Memory B cell (primary cell): ENCODE measurements around the gene TMEM106B.
A peak's percentile ranks its signal among the peaks of the same experiment; 100 is the strongest.

ENCODE experiments used
- ATAC-seq: fragments of 150-1000 bp; cut with Tn5 transposase; 2 replicates; pipeline ENCODE4 v1.10.0; 2021; ENCODE audit warnings: low read depth, mild to moderate bottlenecking, moderate library complexity
- DNase-seq, 2 donors: peaks; one replicate each; pipeline ENCODE4 v3.0.0; 2022; ENCODE audit warnings: low spot score in 2 of 2
- H3K27ac Mint-ChIP-seq: one replicate; pipeline ENCODE4 v1.8.0; 2022; ENCODE audit warnings: mild to moderate bottlenecking, moderate library complexity, mixed read lengths
- H3K27me3 Mint-ChIP-seq: one replicate; pipeline ENCODE4 v1.8.0; 2022; ENCODE audit warnings: mixed read lengths
- H3K36me3 Mint-ChIP-seq: one replicate; pipeline ENCODE4 v1.8.0; 2022; ENCODE audit warnings: mild to moderate bottlenecking, mixed read lengths
- H3K4me1 Mint-ChIP-seq: one replicate; pipeline ENCODE4 v1.8.0; 2022; ENCODE audit warnings: mixed read lengths
- H3K4me3 Mint-ChIP-seq: one replicate; pipeline ENCODE4 v1.8.0; 2022; ENCODE audit warnings: mild to moderate bottlenecking, moderate library complexity, mixed read lengths
- H3K9me3 Mint-ChIP-seq: one replicate; pipeline ENCODE4 v1.8.0; 2022; ENCODE audit warnings: mixed read lengths

The TMEM106B gene

GRCh38 chr7:12239806-12240205 lies 28.7 kb downstream of the TMEM106B start:
- no peak overlapping the region for H3K4me3 Mint-ChIP-seq
- ATAC-seq (peak; percentile 99), DNase-seq (peak in 1 of 2 donors; percentile 8)
- peaks cover 11% of the 10 kb centered on the region for H3K36me3 Mint-ChIP-seq
- H3K27ac Mint-ChIP-seq, result peak overlapping the region; percentile 7
- peaks cover 9% of the 10 kb centered on the region for H3K4me1 Mint-ChIP-seq
- H3K9me3 Mint-ChIP-seq, result peaks cover 3% of the 10 kb centered on the region
- no peaks in the 10 kb centered on the region for H3K27me3 Mint-ChIP-seq

- H3K4me3 Mint-ChIP-seq, result no peak overlapping the region
- peaks cover 8% of the 10 kb centered on the region for H3K4me1 Mint-ChIP-seq
- H3K27ac Mint-ChIP-seq, result no peak overlapping the region
- no peaks in the 10 kb centered on the region for H3K9me3 Mint-ChIP-seq
- peaks cover 4% of the 10 kb centered on the region for H3K27me3 Mint-ChIP-seq
- DNase-seq (no peak), ATAC-seq (no peak)
- H3K36me3 Mint-ChIP-seq, result peaks cover under 1% of the 10 kb centered on the region
Observed at GRCh38 chr7:12244129-12244528, 33.0 kb downstream of the TMEM106B start.

- Mint-ChIP-seq H3K36me3 (no peaks in the 10 kb centered on the region), H3K27me3 (peaks cover 6% of the 10 kb centered on the region), H3K4me3 (no peak overlapping the region), H3K9me3 (no peaks in the 10 kb centered on the region), H3K27ac (no peak overlapping the region), H3K4me1 (peaks cover 4% of the 10 kb centered on the region)
- DNase-seq (no peak), ATAC-seq (no peak)
Observed at GRCh38 chr7:12244694-12245093, 33.6 kb downstream of the TMEM106B start.

- peaks cover 7% of the 10 kb centered on the region for H3K27me3 Mint-ChIP-seq
- DNase-seq, result no peak
- H3K27ac Mint-ChIP-seq, result no peak overlapping the region
- peaks cover 8% of the 10 kb centered on the region for H3K36me3 Mint-ChIP-seq
- H3K4me1 Mint-ChIP-seq, result no peaks in the 10 kb centered on the region
- ATAC-seq, result no peak
- peaks cover 13% of the 10 kb centered on the region for H3K9me3 Mint-ChIP-seq
- H3K4me3 Mint-ChIP-seq, result no peak overlapping the region
Observed at GRCh38 chr7:12249706-12250105, 38.6 kb downstream of the TMEM106B start.

GRCh38 chr7:12250232-12250631 lies 39.1 kb downstream of the TMEM106B start:
- H3K4me1 Mint-ChIP-seq, result no peaks in the 10 kb centered on the region
- H3K27ac Mint-ChIP-seq, result no peak overlapping the region
- peaks cover 8% of the 10 kb centered on the region for H3K36me3 Mint-ChIP-seq
- peaks cover 13% of the 10 kb centered on the region for H3K9me3 Mint-ChIP-seq
- no peak overlapping the region for H3K4me3 Mint-ChIP-seq
- DNase-seq (no peak), ATAC-seq (no peak)
- peaks cover 7% of the 10 kb centered on the region for H3K27me3 Mint-ChIP-seq

- H3K9me3 Mint-ChIP-seq, result peaks cover 13% of the 10 kb centered on the region
- H3K27me3 Mint-ChIP-seq, result no peaks in the 10 kb centered on the region
- ATAC-seq, result no peak
- H3K36me3 Mint-ChIP-seq, result peaks cover 8% of the 10 kb centered on the region
- H3K27ac Mint-ChIP-seq, result no peak overlapping the region
- H3K4me1 Mint-ChIP-seq, result no peaks in the 10 kb centered on the region
- no peak for DNase-seq
- H3K4me3 Mint-ChIP-seq, result no peak overlapping the region
Observed at GRCh38 chr7:12256090-12256489, 45.0 kb downstream of the TMEM106B start.

- Mint-ChIP-seq H3K9me3 (peaks cover 2% of the 10 kb centered on the region), H3K36me3 (no peaks in the 10 kb centered on the region), H3K27ac (no peak overlapping the region), H3K27me3 (no peaks in the 10 kb centered on the region), H3K4me3 (no peak overlapping the region), H3K4me1 (no peaks in the 10 kb centered on the region)
- peak; percentile 99 for ATAC-seq
- DNase-seq, result peak in 1 of 2 donors; percentile 46
Observed at GRCh38 chr7:12257582-12257981, 46.5 kb downstream of the TMEM106B start.

GRCh38 chr7:12258074-12258473 lies 47.0 kb downstream of the TMEM106B start:
- ATAC-seq (no peak), DNase-seq (no peak)
- H3K27me3 Mint-ChIP-seq, result no peaks in the 10 kb centered on the region

GRCh38 chr7:12267542-12267941 lies 56.4 kb downstream of the TMEM106B start:
- H3K36me3 Mint-ChIP-seq, result no peaks in the 10 kb centered on the region
- H3K27ac Mint-ChIP-seq, result no peak overlapping the region
- no peaks in the 10 kb centered on the region for H3K27me3 Mint-ChIP-seq
- H3K4me1 Mint-ChIP-seq, result no peaks in the 10 kb centered on the region
- no peaks in the 10 kb centered on the region for H3K9me3 Mint-ChIP-seq
- ATAC-seq (no peak), DNase-seq (no peak)
- H3K4me3 Mint-ChIP-seq, result no peak overlapping the region

More at GRCh38 chr7:12258074-12258473, 47.0 kb downstream of the TMEM106B start:
- H3K4me3 Mint-ChIP-seq, result no peak overlapping the region
- H3K36me3 Mint-ChIP-seq, result no peaks in the 10 kb centered on the region
- H3K27ac Mint-ChIP-seq, result no peak overlapping the region
- peaks cover 2% of the 10 kb centered on the region for H3K9me3 Mint-ChIP-seq
- no peaks in the 10 kb centered on the region for H3K4me1 Mint-ChIP-seq

- no peaks in the 10 kb centered on the region for H3K27me3 Mint-ChIP-seq
- ATAC-seq (no peak), DNase-seq (no peak)
- H3K36me3 Mint-ChIP-seq, result no peaks in the 10 kb centered on the region
- H3K27ac Mint-ChIP-seq, result no peak overlapping the region
- H3K4me1 Mint-ChIP-seq, result peaks cover under 1% of the 10 kb centered on the region
- no peak overlapping the region for H3K4me3 Mint-ChIP-seq
- H3K9me3 Mint-ChIP-seq, result no peaks in the 10 kb centered on the region
Observed at GRCh38 chr7:12269100-12269895, 58.2 kb downstream of the TMEM106B start.

GRCh38 chr7:12281038-12281437 lies 69.9 kb downstream of the TMEM106B start:
- DNase-seq (no peak), ATAC-seq (no peak)
- Mint-ChIP-seq H3K27me3 (peaks cover 6% of the 10 kb centered on the region), H3K4me1 (no peaks in the 10 kb centered on the region), H3K9me3 (peaks cover 4% of the 10 kb centered on the region), H3K27ac (no peak overlapping the region), H3K4me3 (no peak overlapping the region), H3K36me3 (peaks cover 4% of the 10 kb centered on the region)

- Mint-ChIP-seq H3K9me3 (peaks cover 6% of the 10 kb centered on the region), H3K27me3 (peaks cover 5% of the 10 kb centered on the region), H3K4me3 (no peak overlapping the region), H3K4me1 (no peaks in the 10 kb centered on the region), H3K27ac (no peak overlapping the region), H3K36me3 (peaks cover 2% of the 10 kb centered on the region)
- no peak for DNase-seq
- no peak for ATAC-seq
Observed at GRCh38 chr7:12287901-12288300, 76.8 kb downstream of the TMEM106B start.

- Mint-ChIP-seq H3K9me3 (peaks cover 6% of the 10 kb centered on the region), H3K4me1 (peaks cover 6% of the 10 kb centered on the region), H3K36me3 (peaks cover 2% of the 10 kb centered on the region), H3K27me3 (peaks cover 5% of the 10 kb centered on the region), H3K4me3 (no peak overlapping the region), H3K27ac (no peak overlapping the region)
- ATAC-seq (no peak), DNase-seq (no peak)
Observed at GRCh38 chr7:12289996-12290395, 78.9 kb downstream of the TMEM106B start.

GRCh38 chr7:12290761-12291160 lies 79.7 kb downstream of the TMEM106B start:
- ATAC-seq (no peak), DNase-seq (no peak)
- Mint-ChIP-seq H3K27ac (no peak overlapping the region), H3K4me1 (peaks cover 9% of the 10 kb centered on the region), H3K4me3 (no peak overlapping the region), H3K36me3 (peaks cover 2% of the 10 kb centered on the region), H3K27me3 (peaks cover 5% of the 10 kb centered on the region), H3K9me3 (peaks cover 6% of the 10 kb centered on the region)

GRCh38 chr7:12291870-12292269 lies 80.8 kb downstream of the TMEM106B start:
- Mint-ChIP-seq H3K27me3 (peaks cover 5% of the 10 kb centered on the region), H3K36me3 (peaks cover 2% of the 10 kb centered on the region), H3K27ac (no peak overlapping the region), H3K4me1 (peaks cover 9% of the 10 kb centered on the region), H3K9me3 (peaks cover 6% of the 10 kb centered on the region), H3K4me3 (no peak overlapping the region)
- no peak for DNase-seq
- no peak for ATAC-seq
